Iris pigment epithelial cell (primary cell): Measurements from ENCODE around the gene MCF2L2.
A peak's percentile ranks its signal among the peaks of the same experiment; 100 is the strongest.
"Not testable (repeated sequence)": the region's sequence is repeated elsewhere in the genome, so short reads cannot be mapped to it uniquely, and the experiment has no call there.

Experiments
- DNase-seq: peaks from one replicate; pipeline ENCODE4 v3.0.0-alpha.2; 2011; ENCODE audit warnings: low read depth

The MCF2L2 gene

DNA sequence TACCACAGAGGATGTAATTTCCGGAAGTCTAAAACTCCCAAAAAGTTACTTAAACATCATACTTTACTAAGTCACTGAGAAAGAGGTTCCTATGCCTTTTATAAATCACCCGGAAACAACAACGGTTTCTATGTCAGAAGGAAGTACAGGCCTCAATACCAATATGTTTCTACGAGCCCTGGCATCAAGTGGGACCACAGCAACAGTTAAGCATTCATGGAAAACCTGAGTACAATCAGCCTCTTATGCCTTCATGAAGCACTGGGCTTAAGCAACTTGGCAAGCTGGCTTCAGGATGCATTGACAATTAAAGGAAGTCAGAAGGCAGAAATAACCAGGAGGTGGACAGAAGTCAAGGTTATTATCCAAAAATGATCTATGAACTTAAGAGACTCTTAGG is 194.5 kb downstream of the MCF2L2 start:
- no peak for DNase-seq

DNA sequence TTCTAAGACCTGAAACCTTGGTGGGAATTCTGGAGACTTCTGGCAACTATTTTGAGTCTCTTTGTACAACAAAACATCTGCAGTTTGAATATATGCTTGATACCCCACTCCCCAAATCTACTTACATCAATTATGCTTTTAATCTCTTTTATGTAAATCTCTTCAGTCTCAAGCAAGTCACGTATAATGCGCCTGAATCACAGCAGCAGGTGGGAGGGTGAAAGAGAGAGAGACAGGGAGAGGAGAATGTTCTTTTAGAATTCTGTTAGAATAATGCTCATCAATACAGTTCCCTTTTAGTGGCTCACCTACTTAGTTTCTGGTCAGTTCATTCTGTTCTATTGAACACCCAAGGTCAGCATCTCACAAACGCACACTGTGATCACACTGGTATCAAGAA is 197.6 kb downstream of the MCF2L2 start:
- DNase-seq: no peak

GRCh38 chr3:183230251-183230650 is 198.2 kb downstream of the MCF2L2 start:
- not testable (repeated sequence) for DNase-seq

DNA sequence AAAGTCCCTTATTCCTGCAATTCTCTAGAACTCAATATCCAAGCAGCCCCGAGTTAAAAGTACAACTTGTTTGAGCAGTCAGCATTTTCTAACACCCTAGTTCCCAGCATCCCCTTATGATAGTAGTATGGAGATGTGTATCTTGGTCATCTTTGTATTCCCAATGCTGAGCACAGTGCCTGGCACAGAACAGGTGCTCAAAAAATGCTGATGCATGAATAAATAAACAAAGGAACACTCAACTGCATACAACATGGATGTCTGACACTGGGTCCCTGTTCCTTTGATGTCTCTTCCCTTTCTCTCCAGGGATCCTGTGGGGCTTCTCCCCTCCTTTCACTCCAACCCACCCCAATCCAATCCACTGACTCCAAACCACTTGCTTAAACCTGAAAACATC is 199.2 kb downstream of the MCF2L2 start:
- DNase-seq: no peak

GRCh38 chr3:183227586-183227985 is 200.8 kb downstream of the MCF2L2 start:
- no peak for DNase-seq

GRCh38 chr3:183226333-183226890 is 202.0 kb downstream of the MCF2L2 start:
- DNase-seq: no peak

DNA sequence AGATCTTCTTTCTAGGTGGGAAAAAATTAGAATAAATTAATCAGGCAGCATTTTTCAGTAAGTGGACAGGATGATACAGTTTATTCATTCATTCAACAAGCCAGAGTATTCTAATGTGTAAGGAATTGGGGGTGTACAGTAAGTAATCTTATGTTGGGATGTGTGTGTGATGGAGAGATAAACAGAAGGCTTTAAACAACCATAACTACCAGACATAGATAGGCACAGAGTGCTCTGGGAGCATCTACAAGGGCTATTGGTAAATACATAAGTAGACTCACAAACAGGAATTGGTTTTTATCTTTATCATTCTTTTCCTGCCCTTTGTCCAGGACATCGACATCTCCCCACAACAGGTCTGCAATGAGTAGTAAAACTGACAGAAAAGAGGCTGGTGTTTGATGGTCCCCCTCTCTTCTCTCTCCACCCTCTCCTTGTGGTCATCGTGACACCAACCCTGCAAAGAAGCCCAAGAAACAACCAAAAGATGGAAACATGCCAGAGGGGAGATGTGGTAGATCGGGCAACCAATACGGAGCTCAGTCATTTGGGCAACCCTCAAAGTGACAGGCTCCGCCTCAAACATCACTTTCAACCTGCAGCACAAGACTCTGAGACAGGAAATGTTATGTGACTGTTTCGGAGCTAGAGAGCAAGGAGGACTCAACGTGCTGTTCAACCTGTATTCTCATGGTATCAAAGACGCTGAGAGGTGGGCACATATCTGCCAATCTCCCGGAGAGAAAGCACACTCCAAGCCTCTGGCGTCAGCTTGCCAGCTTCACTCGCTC is 204.0 kb downstream of the MCF2L2 start:
- no peak for DNase-seq

DNA sequence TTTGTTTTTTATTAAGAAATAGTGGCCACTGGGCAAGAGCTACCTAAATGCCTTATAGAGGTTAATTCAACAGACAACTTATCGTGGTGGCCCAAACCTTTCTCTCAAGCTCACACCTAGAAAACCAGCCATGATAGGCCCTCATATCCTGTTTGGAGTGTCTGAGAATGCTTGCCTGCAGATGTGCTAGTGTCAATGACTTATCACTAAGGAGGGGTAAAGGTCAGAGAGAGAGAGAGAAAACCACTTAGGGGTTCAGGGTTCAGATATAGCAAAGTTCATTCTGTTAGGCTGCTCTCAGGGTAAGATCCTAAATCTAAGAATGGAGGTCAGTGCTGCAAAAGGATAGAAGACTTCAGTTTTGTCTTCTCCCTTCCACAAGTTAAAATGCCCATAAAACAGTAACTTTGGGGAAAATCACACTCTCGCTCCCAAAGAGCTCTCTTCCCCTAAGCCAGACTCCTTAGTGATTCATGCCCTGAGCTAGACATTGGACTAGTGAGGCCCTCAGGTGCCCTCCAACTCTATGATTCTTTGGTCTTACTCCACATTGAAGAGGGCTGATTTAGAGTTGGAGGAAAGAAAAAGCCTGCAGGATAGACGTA is 205.7 kb downstream of the MCF2L2 start:
- no peak for DNase-seq

DNA sequence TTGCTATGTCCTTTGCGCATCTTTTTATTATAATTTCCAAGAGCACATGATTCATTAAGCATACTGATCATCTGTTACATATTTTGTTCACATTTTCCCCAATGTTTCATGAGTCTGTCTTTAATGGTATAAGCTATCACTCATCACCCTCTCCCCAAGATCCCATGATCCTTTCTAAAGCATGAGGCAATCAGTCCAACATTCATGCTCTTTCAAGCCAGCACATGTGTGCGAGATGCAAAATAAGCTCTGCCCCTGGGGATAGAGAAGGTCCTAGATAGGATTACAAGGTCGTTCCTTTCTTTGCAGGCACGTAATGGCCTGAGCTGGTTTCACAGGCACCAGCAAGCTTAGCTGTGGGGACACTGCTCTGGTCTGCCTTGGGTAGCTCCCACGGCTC is 207.6 kb downstream of the MCF2L2 start:
- no peak for DNase-seq

DNA sequence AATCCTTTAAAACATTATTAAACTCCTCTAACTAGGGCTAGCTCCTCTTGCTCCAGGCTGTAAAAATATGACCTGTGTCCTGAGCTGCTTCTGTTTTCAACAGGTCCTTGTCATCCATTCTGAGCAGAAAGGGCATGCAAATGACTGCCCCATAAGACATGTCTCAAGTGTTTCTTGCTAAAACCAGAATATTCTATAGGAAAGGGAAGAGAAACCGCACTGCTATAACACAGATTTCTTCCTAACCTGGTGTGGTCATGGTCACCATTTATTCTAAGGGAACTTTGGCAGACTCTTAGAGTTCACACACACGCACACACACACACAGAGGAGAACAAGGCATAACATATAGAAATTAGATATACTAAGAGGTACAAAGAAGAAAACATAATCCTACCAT is 209.6 kb downstream of the MCF2L2 start:
- DNase-seq: no peak

- DNase-seq: peak; percentile 22
These were observed 210.7 kb downstream of the MCF2L2 start for GRCh38 chr3:183217548-183218332.

- DNase-seq: no peak
These were observed 212.7 kb downstream of the MCF2L2 start for GRCh38 chr3:183215591-183216202.

GRCh38 chr3:183214277-183214612 is 214.2 kb downstream of the MCF2L2 start:
- DNase-seq: no peak

DNA sequence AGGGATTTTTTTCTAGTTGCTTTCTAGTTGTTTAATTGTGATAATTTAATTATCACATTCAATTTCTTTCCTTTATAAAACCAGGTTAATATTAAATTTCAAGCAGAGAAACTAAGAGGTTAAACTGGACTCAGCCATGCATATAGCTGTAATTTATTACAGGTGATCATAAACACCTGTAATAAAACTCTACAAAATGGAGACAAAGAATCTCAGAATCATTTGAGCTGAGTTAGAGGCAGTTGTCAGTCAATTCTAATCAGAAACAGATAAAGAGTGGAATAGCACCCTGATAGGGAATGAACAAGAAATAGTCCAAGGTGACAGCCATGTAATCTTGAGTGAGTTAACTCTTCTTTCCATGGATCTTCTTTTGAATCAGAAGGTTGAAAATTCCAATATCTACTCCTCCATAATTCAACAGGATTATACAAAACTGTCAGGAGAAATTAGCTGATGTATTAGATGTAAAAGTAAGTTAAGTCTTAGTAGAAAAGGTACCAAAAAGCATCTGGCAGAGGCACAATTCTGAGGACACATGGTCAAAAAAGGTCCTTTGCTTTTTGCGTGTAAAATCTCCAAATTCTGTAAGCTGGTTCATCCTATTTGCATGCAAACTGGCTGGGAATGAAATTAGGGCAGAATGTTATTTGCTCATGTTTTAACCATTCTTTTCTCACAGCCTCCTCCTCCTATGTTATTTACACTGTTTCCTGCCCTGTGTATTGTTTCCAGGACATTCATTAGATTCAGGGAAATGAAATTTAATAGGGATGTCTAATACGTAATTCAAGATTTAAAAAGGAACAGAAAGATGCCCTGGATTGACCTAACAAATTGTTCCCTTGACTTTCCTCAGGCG is 214.8 kb downstream of the MCF2L2 start:
- DNase-seq: no peak

DNA sequence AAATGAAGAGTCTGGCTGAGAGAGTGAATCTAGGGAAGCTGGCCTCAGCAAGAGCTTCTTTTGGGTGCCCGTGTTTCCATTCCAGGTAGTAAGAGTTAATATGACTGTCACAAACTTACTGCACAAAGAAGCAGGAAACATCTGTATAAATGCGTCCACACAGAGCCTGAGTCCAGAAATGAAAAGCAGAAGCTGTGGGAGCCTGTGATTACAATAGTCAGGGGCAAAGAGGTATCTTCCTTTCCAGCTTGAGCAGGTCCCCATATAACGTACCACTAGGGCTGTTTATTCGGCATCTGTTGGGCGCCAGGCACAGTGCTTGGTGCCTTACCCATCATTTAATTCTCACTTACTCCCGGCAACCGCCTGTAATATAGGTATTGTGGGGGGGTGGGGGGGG is 215.9 kb downstream of the MCF2L2 start:
- DNase-seq: no peak

DNA sequence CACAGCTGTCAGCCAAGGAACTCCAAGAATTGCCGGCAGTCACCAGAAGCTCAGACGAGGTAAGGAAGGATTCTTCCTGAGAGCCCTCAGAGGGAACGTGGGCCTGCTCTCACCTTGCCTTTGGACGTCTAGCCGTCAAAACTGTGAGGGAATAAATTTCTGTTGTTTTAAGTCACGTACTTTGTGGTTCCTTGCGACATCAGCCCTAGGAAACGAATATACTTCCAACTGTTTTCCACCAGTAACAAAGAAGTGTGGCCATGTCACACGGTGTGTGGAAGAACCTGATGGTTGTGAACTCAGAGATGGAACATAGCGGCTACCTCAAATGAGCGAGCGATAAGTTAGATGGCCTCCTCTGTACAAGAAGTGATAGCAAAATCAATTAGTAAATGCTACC is 216.3 kb downstream of the MCF2L2 start:
- no peak for DNase-seq

DNA sequence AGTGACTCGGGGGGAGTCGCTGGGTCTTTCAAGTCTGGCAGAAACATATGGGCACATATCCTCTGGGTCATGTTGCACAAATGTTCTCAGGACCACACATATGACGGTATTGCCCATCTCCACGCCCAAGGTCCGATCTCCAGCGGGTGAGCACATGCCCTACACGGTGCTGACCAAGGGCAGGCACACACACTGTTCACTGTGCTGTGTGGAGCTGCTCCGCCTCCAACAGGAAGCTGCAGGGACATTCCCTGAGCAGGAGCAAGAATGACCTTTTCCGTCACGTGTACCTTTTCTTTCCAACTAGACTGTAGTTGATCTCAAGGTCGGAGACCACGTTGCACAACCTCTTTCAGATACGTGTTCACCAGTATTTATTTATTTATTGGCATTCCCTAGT is 217.1 kb downstream of the MCF2L2 start:
- DNase-seq: no peak

- no peak for DNase-seq
These were observed 217.5 kb downstream of the MCF2L2 start for GRCh38 chr3:183210862-183211341.

GRCh38 chr3:183210341-183210740 is 218.1 kb downstream of the MCF2L2 start:
- no peak for DNase-seq

- no peak for DNase-seq
These were observed 219.6 kb downstream of the MCF2L2 start for GRCh38 chr3:183208800-183209199.

- DNase-seq: no peak
These were observed 220.2 kb downstream of the MCF2L2 start for GRCh38 chr3:183208260-183208659.
